H1 (cell line): Measurements from ENCODE around the gene DLST. TPM values are rescaled to one million over a fixed set of nuclear protein-coding genes. Genes with fewer than 3 reads are reported as not detected.

Experiments used
- CTCF ChIA-PET: fragments of 300-600 bp; sonication (Branson Sonifier 250); formaldehyde crosslinking; loops from one replicate; lab custom pipeline; 2021; ENCODE audit not compliant: partially characterized antibody; lab: Charles Lee
- POLR2A ChIA-PET: fragments of 300-600 bp; sonication (Branson Sonifier 250); formaldehyde crosslinking; loops from one replicate; lab custom pipeline; 2021; ENCODE audit warnings: inconsistent platforms; ENCODE audit not compliant: partially characterized antibody; lab: Charles Lee
- DNase-seq, 2 experiments: peaks; one replicate each; pipeline versions ENCODE4 v3.0.0 to v3.0.0-alpha.2; 2010 to 2022; ENCODE audit warnings: low spot score in 2 of 2, low read depth in 1 of 2, mixed read lengths in 1 of 2
- FAIRE-seq: peaks from 2 replicates; lab custom pipeline; 2011; peaks lifted over from hg19 to GRCh38; lab: Jason Lieb, UNC
- H2AFZ ChIP-seq: 2 replicates; pipeline ENCODE4 v1.8.1; 2012; ENCODE audit warnings: low read length, inconsistent platforms
- H2AK5ac ChIP-seq: 2 replicates; pipeline ENCODE4 v1.6.1; 2013; ENCODE audit warnings: low read depth, low read length
- H2BK120ac ChIP-seq: replicated peaks from 2 replicates; pipeline ENCODE3; 2013; ENCODE audit warnings: low read depth, low read length, inconsistent platforms
- H2BK12ac ChIP-seq: 2 replicates; pipeline ENCODE4 v1.6.1; 2013; ENCODE audit warnings: low read depth, low read length
- H2BK15ac ChIP-seq: 2 replicates; pipeline ENCODE4 v1.6.1; 2013; ENCODE audit warnings: low read length
- H2BK20ac ChIP-seq: 2 replicates; pipeline ENCODE4 v1.6.1; 2013; ENCODE audit warnings: low read length
- H2BK5ac ChIP-seq: 2 replicates; pipeline ENCODE4 v1.6.1; 2013; ENCODE audit warnings: low read depth, low read length
- H3K14ac ChIP-seq: 2 replicates; pipeline ENCODE4 v1.6.1; 2013; ENCODE audit warnings: inconsistent platforms; ENCODE audit not compliant: insufficient read length
- H3K18ac ChIP-seq: 2 replicates; pipeline ENCODE4 v1.6.1; 2013; ENCODE audit warnings: low read length; ENCODE audit errors: extremely low read depth
- H3K23ac ChIP-seq: 2 replicates; pipeline ENCODE4 v1.6.1; 2013; ENCODE audit warnings: inconsistent platforms; ENCODE audit not compliant: insufficient read length
- H3K23me2 ChIP-seq: 2 replicates; pipeline ENCODE4 v1.6.1; 2013; ENCODE audit warnings: low read depth, low read length
- H3K27ac ChIP-seq: 2 replicates; pipeline ENCODE4 v1.6.1; 2011; ENCODE audit warnings: low read depth, low read length, inconsistent platforms
- H3K27me3 ChIP-seq, 4 experiments: replicated peaks in 1 of 4; 1 replicate in 1 of 4; 2 replicates in 3 of 4; pipeline versions ENCODE4 v1.6.1 to v1.8.1; 2011 to 2013; ENCODE audit warnings: low read length in 3 of 4, mild to moderate bottlenecking in 3 of 4, inconsistent platforms in 2 of 4, mixed read lengths in 2 of 4, moderate library complexity in 1 of 4; ENCODE audit not compliant: control insufficient read depth in 3 of 4, insufficient read depth in 3 of 4; ENCODE audit errors: extremely low read depth in 1 of 4
- H3K36me3 ChIP-seq, 4 experiments: 2 replicates each; pipeline versions ENCODE4 v1.6.1 to v1.8.1; 2011 to 2013; ENCODE audit warnings: mild to moderate bottlenecking in 4 of 4, low read length in 3 of 4, moderate library complexity in 2 of 4, control low read depth in 1 of 4, inconsistent platforms in 1 of 4; ENCODE audit not compliant: insufficient read depth in 4 of 4, control insufficient read depth in 2 of 4
- H3K4ac ChIP-seq: replicated peaks from 2 replicates; pipeline ENCODE3; 2013; ENCODE audit warnings: low read length, low read depth, mixed read lengths, inconsistent platforms; ENCODE audit not compliant: insufficient read length
- H3K4me1 ChIP-seq, 4 experiments: replicated peaks in 1 of 4; 1 replicate in 1 of 4; 2 replicates in 3 of 4; pipeline versions ENCODE4 v1.6.1 to v1.8.1; 2011 to 2013; ENCODE audit warnings: low read length in 3 of 4, inconsistent platforms in 2 of 4, mixed read lengths in 1 of 4; ENCODE audit not compliant: insufficient read depth in 4 of 4, control insufficient read depth in 3 of 4
- H3K4me2 ChIP-seq, 2 experiments: 2 replicates each; pipeline versions ENCODE4 v1.6.1 to v1.8.1; 2011 to 2013; ENCODE audit warnings: low read depth in 2 of 2, low read length in 2 of 2, control low read depth in 1 of 2, inconsistent platforms in 1 of 2, mild to moderate bottlenecking in 1 of 2; ENCODE audit not compliant: insufficient read depth in 1 of 2
- H3K4me3 ChIP-seq, 4 experiments: fragments of 200-600, 300-600 bp in 1 of 4; sonication (generic), shearing (Covaris generic), sonication (Bioruptor Twin) in 1 of 4; 2 replicates each; pipeline versions ENCODE4 v1.5.1 to v1.8.1; 2011 to 2016; ENCODE audit warnings: low read length in 4 of 4, low read depth in 3 of 4, control low read depth in 2 of 4, inconsistent platforms in 2 of 4, mild to moderate bottlenecking in 2 of 4, mixed read lengths in 1 of 4, moderate library complexity in 1 of 4; ENCODE audit not compliant: insufficient read depth in 2 of 4; ENCODE audit errors: extremely low read depth in 1 of 4
- H3K56ac ChIP-seq: replicated peaks from 2 replicates; pipeline ENCODE3; 2013; ENCODE audit warnings: low read depth, mild to moderate bottlenecking, mixed read lengths, low read length, inconsistent platforms; ENCODE audit not compliant: insufficient read length
- H3K79me1 ChIP-seq: 2 replicates; pipeline ENCODE4 v1.6.1; 2013; ENCODE audit warnings: low read depth, low read length, control low read depth
- H3K79me2 ChIP-seq, 2 experiments: 2 replicates each; pipeline versions ENCODE4 v1.6.1 to v1.8.1; 2012 to 2013; ENCODE audit warnings: low read length in 2 of 2, mild to moderate bottlenecking in 2 of 2, inconsistent platforms in 1 of 2; ENCODE audit not compliant: insufficient read depth in 2 of 2, control insufficient read depth in 1 of 2
- H3K9ac ChIP-seq, 4 experiments: replicated peaks in 1 of 4; 1 replicate in 1 of 4; 2 replicates in 3 of 4; pipeline versions ENCODE4 v1.6.1 to v1.8.1; 2011 to 2013; ENCODE audit warnings: low read depth in 3 of 4, low read length in 3 of 4, control low read depth in 2 of 4, mild to moderate bottlenecking in 2 of 4, moderate library complexity in 2 of 4, inconsistent platforms in 1 of 4; ENCODE audit errors: extremely low read depth in 1 of 4
- H3K9me3 ChIP-seq, 2 experiments: 2 replicates each; pipeline versions ENCODE4 v1.6.1 to v1.8.1; 2012 to 2013; ENCODE audit warnings: mild to moderate bottlenecking in 2 of 2, moderate library complexity in 2 of 2, control low read depth in 1 of 2, inconsistent platforms in 1 of 2, low read depth in 1 of 2, low read length in 1 of 2, mixed read lengths in 1 of 2; ENCODE audit not compliant: insufficient read depth in 2 of 2
- H4K20me1 ChIP-seq, 2 experiments: replicated peaks in 1 of 2; 2 replicates each; pipeline versions ENCODE3 to v1.8.1; 2011 to 2013; ENCODE audit warnings: inconsistent platforms in 2 of 2, low read length in 2 of 2, mild to moderate bottlenecking in 1 of 2; ENCODE audit not compliant: insufficient read depth in 2 of 2, control insufficient read depth in 1 of 2
- H4K5ac ChIP-seq: 2 replicates; pipeline ENCODE4 v1.6.1; 2013; ENCODE audit warnings: low read length, low read depth, mixed read lengths, inconsistent platforms; ENCODE audit not compliant: insufficient read length
- H4K8ac ChIP-seq: 2 replicates; pipeline ENCODE4 v1.8.0; 2013; ENCODE audit warnings: mild to moderate bottlenecking, moderate library complexity, low read length, inconsistent platforms; ENCODE audit not compliant: insufficient read depth; ENCODE audit errors: extremely low read depth
- H4K91ac ChIP-seq: replicated peaks from 2 replicates; pipeline ENCODE3; 2013; ENCODE audit warnings: low read length, mixed read lengths, inconsistent platforms; ENCODE audit not compliant: insufficient read length
- FOSL1 ChIP-seq: IDR thresholded peaks from 2 replicates; pipeline ENCODE4 v1.6.1; 2011; ENCODE audit warnings: mild to moderate bottlenecking, low read depth, low read length, moderate library complexity; ENCODE audit not compliant: insufficient read depth
- KDM1A ChIP-seq: fragments of 200-600, 300-600 bp; sonication (generic); IDR thresholded peaks from 2 replicates; pipeline ENCODE4 v1.7.1; 2016; ENCODE audit warnings: mild to moderate bottlenecking, low read length, borderline replicate concordance
- MAFK ChIP-seq: IDR thresholded peaks from 2 replicates; pipeline ENCODE4 v1.6.1; 2012; ENCODE audit warnings: low read depth, mild to moderate bottlenecking, improper control_type of control experiment, low read length
- RAD21 ChIP-seq, 2 experiments: IDR thresholded peaks in 1 of 2; conservative IDR thresholded peaks in 1 of 2; 2 replicates each; pipeline ENCODE4 v1.6.1; 2011; ENCODE audit warnings: low read depth in 2 of 2, low read length in 2 of 2, improper control_type of control experiment in 1 of 2, inconsistent platforms in 1 of 2, mild to moderate bottlenecking in 1 of 2, moderate library complexity in 1 of 2
- RFX5 ChIP-seq: IDR thresholded peaks from 2 replicates; pipeline ENCODE4 v1.6.1; 2011; ENCODE audit warnings: low read depth, low read length, improper control_type of control experiment, borderline replicate concordance
- RXRA ChIP-seq: IDR thresholded peaks from 2 replicates; pipeline ENCODE4 v1.6.1; 2011; ENCODE audit warnings: low read depth, mild to moderate bottlenecking, low read length, moderate library complexity; ENCODE audit not compliant: insufficient read depth
- SIN3A ChIP-seq, 2 experiments: IDR thresholded peaks in 1 of 2; conservative IDR thresholded peaks in 1 of 2; 2 replicates each; pipeline ENCODE4 v1.6.1; 2011 to 2012; ENCODE audit warnings: low read length in 2 of 2, improper control_type of control experiment in 1 of 2, low read depth in 1 of 2, mild to moderate bottlenecking in 1 of 2
- SP2 ChIP-seq: IDR thresholded peaks from 2 replicates; pipeline ENCODE4 v1.6.1; 2012; ENCODE audit warnings: mild to moderate bottlenecking, low read length, inconsistent platforms
- SRF ChIP-seq: IDR thresholded peaks from 2 replicates; pipeline ENCODE4 v1.6.1; 2011; ENCODE audit warnings: mild to moderate bottlenecking, low read depth, low read length, moderate library complexity
- ZNF274 ChIP-seq: IDR thresholded peaks from 2 replicates; pipeline ENCODE4 v1.7.0; 2012; ENCODE audit warnings: low read length, borderline replicate concordance; ENCODE audit errors: extremely low read depth
- WGBS, 2 experiments: shearing (Covaris generic) in 1 of 2; methylation state at CpG; one replicate each; pipeline versions ENCODE4 v1.1.6 to v1.1.7; 2013 to 2015; ENCODE audit warnings: low lambda C conversion rate in 2 of 2, mixed read lengths in 2 of 2, inconsistent platforms in 1 of 2, low coverage in 1 of 2, missing lambda C conversion rate in 1 of 2; ENCODE audit not compliant: insufficient replicate concordance in 2 of 2, insufficient coverage in 1 of 2, insufficient read length in 1 of 2; ENCODE audit errors: extremely low coverage in 1 of 2, missing lambda C conversion rate in 1 of 2; 5-methylcytosine and 5-hydroxymethylcytosine counted together
- polyA plus RNA-seq, 7 experiments: library from polyadenylated mRNA; depleted of rRNA in 3 of 7; stranded (reverse) in 5 of 7; unstranded in 2 of 7; fragments of >200 nt in 5 of 7; fragments of 200-250 nt in 2 of 7; gene quantifications; 1 replicate in 5 of 7; 2 replicates in 1 of 7; 4 replicates in 1 of 7; pipeline versions ENCODE4 v1.2.1 to v1.2.3, GENCODE V29; 2011 to 2013; ENCODE audit warnings: missing spikeins in 2 of 7, mixed read lengths in 2 of 7
- total RNA-seq: library from RNA; stranded (reverse); fragmentation: NEBNext Ultra II Directional; extraction: Animal tissue kit (Norgen Biotek cat#: 25700); gene quantifications from 2 replicates; pipeline ENCODE4 v1.2.1, GENCODE V29; 2021

Gene DLST
- total and polyA plus RNA-seq, 2 of the 8 experiments (the other 6 are each of a cell fraction or from before 2014, with no cell fraction given) = 96.5 to 117 TPM

- H3K23me2 ChIP-seq = no peaks in the 10 kb centered on the region
- no peaks in the 10 kb centered on the region; a peak in 1 of 7 replicates for H3K4me1 ChIP-seq
- no peak overlapping the region for H2AK5ac ChIP-seq
- H3K23ac ChIP-seq = no peak overlapping the region
- no peak overlapping the region for H2BK5ac ChIP-seq
- POLR2A ChIA-PET = interaction anchor here (0.9 to 3.9 kb wide), 6 partner anchors 10 to 216 kb away, joined by 3 to 16 read pairs (median 4); partner anchors contain the start of genes NEK9, PGF and RPS6KL1
- H3K27ac ChIP-seq = no peak overlapping the region
- H2BK20ac ChIP-seq = no peak overlapping the region
- H2AFZ ChIP-seq = no peak overlapping the region
- no peak overlapping the region for H3K4ac ChIP-seq
- 96% methylated on average over 8 of the region's 10 CpGs; no CpG with 5 or more reads in 1 of the 2 experiments for WGBS, 2 experiments
- no peak overlapping the region for H4K5ac ChIP-seq
- DNase-seq = no peak
- H3K18ac ChIP-seq = no peak overlapping the region
- TF ChIP-seq RXRA (no peak), SIN3A (conservative IDR thresholded peaks at IDR 0.05 in 1 of 2, IDR thresholded peaks at IDR 0.05 in 1 of 2; ENCODE audit: low read depth in 1 of 2, low read length in 2 of 2) (no peak), RFX5 (no peak), KDM1A (no peak), ZNF274 (no peak), FOSL1 (no peak), MAFK (no peak), SRF (no peak), RAD21 (IDR thresholded peaks at IDR 0.05 in 1 of 2, conservative IDR thresholded peaks at IDR 0.05 in 1 of 2; ENCODE audit: low read depth in 2 of 2, low read length in 2 of 2) (no peak), SP2 (no peak)
- TF ChIP-seq, all 59 proteins: peak for 0
- H2BK15ac ChIP-seq = no peak overlapping the region
- no peaks in the 10 kb centered on the region for H3K9me3 ChIP-seq
- no peak overlapping the region for H4K91ac ChIP-seq
- no peak overlapping the region for H3K9ac ChIP-seq
- H3K79me2 ChIP-seq = no peaks in the 10 kb centered on the region
- no peak for FAIRE-seq
- H3K79me1 ChIP-seq = no peaks in the 10 kb centered on the region
- no peak overlapping the region for H4K8ac ChIP-seq
- no peak overlapping the region for H3K56ac ChIP-seq
- no peak overlapping the region for H2BK120ac ChIP-seq
- no peak overlapping the region for H2BK12ac ChIP-seq
- H4K20me1 ChIP-seq = peaks cover 2 to 3% of the 10 kb centered on the region in 2 experiments
- no peak overlapping the region for H3K14ac ChIP-seq
- H3K4me3 ChIP-seq = no peak overlapping the region
- H3K27me3 ChIP-seq = no peaks in the 10 kb centered on the region
- CTCF ChIA-PET = interaction anchor here (1.0 to 24.8 kb wide), 7 partner anchors 11 to 176 kb away, joined by 3 to 509 read pairs (median 26); partner anchors contain the start of genes PGF, PROX2 and RPS6KL1
- H3K4me2 ChIP-seq = no peak overlapping the region
- H3K36me3 ChIP-seq = no peaks in the 10 kb centered on the region
These were observed 28.8 kb downstream of the DLST start for GRCh38 chr14:74910556-74910955.
